ENCODE measurements around the gene STRIT1.
"Not testable (repeated sequence)": the region's sequence is repeated elsewhere in the genome, so short reads cannot be mapped to it uniquely, and the experiment has no call there.

Gene STRIT1

GRCh38 chr3:155276089-155276488 lies 17.4 kb downstream of the STRIT1 start:
- in situ Hi-C loops (cut with MboI; ENCODE audit: low sequenced_read_pairs) = not testable (repeated sequence)

- in situ Hi-C loops (cut with MboI; ENCODE audit: low sequenced_read_pairs) = not testable (repeated sequence)
Observed at GRCh38 chr3:155275159-155275754, 18.2 kb downstream of the STRIT1 start.

DNA sequence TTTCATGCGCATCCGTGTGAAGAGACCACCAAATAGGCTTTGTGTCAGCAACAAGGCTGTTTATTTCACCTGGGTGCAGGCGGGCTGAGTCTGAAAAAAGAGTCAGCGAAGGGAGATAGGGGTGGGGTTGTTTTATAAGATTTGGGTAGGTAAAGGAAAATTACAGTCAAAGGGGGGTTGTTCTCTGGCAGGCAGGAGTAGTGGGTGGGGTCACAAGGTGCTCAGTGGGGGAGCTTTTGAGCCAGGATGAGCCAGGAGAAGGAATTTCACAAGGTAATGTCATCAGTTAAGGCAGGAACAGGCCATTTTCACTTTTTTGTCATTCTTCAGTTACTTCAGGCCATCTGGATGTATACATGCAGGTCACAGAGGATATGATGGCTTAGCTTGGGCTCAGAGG lies 19.0 kb downstream of the STRIT1 start:
- in situ Hi-C loops (cut with MboI; ENCODE audit: low sequenced_read_pairs) = not testable (repeated sequence)

- in situ Hi-C loops (cut with MboI; ENCODE audit: low sequenced_read_pairs) = no loop called here
Observed at GRCh38 chr3:155271343-155271613, 22.2 kb downstream of the STRIT1 start.

DNA sequence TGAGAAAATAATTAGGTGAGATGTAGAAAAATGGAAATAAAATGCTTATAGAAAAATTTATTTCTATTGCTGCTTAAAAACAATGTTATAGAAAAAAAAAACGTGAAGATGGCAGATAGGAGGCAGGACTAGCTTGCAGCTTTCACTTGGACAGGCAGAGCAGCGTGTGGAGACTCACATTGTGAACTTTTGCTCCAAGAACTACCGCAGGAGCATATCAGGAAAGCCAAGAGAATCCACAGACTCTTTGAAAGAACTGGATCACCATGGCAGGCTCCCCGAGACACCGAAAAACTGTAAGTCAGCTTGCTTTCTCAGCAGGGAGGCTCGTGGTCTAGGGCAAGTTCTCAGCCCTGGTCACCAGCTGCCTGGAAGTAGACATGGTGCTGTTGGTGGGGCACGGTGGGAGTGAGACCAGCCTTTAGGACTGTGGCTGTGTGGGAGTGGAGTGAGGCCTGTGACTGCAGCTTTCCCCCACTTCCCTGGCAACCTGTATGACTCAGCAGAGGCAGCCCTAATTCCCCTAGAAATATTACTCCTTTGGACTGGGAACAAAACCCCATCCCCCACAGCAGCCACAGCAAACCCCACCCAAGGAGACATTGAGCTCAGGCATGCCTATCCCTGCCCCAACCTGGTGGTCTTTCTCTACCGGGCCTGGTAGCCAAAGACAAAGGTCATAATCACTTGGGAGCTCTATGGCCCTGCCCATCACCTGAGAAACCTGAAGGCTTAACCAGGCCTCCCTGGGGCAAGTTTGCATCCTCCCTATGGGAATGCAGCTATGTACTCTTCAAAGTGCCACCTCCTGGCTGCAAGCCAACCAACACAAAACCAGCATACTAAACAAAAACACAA lies 22.8 kb downstream of the STRIT1 start:
- in situ Hi-C loops (cut with MboI; ENCODE audit: low sequenced_read_pairs) = no loop called here

DNA sequence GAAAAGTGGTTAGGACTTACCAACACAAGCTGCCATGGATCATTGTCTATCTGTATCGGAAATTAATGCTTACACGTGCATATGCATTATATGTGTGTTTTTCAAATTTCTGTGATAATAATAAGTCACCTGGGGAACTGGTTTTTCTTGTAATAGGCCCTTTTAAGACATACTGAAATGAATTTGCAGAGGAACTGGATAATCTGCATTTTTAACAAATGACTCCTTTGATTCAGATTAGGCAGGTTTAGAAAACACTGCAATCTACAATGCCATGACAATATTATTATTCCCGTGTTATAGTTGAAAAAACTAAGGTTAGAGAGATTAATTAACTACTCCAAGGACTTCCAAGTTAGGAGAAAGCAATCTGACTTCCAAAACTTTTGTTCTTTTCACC lies 23.4 kb downstream of the STRIT1 start:
- in situ Hi-C loops (cut with MboI; ENCODE audit: low sequenced_read_pairs) = no loop called here

DNA sequence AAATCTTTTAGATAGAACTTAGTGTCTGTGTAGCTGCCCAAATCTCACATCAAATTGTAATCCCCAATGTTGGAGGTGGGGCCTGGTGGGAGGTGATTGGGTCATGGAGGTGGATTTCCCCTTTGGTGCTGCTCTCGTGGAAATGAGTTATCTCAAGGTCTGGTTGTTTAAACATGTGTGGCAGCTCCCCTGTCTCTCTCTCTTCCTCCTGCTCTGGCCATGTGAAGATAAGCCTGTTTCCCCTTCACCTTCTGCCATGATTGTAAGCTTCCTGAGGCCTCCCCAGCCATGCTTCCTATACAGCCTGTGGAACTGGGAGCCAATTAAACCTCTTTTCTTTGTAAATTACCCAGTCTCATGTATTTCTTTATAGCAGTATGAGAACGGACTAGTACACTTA lies 30.6 kb downstream of the STRIT1 start:
- in situ Hi-C loops (cut with MboI; ENCODE audit: low sequenced_read_pairs) = not testable (repeated sequence)

- in situ Hi-C loops (cut with MboI; ENCODE audit: low sequenced_read_pairs) = no loop called here
Observed at GRCh38 chr3:155262295-155262694, 31.2 kb downstream of the STRIT1 start.

- in situ Hi-C loops (cut with MboI; ENCODE audit: low sequenced_read_pairs) = no loop called here
Observed at GRCh38 chr3:155254445-155254844, 39.0 kb downstream of the STRIT1 start.

DNA sequence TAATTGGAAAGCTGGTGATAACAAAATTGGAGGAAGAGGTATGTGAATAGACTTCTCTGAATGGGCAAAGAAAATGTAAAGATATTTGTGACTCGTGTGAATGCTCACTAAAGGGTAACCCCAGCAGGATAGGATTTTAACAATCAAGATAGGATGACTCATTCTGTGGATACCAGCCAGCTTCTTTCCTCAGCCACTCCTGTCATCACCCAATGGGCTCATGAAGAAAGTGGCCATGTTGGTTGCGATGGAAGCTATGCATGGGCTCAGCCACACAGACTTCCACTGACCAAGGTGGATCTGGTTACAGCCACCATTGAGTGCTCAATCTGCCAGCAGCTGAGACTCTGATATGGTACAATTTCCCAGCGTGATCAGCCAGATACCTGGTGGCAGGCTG lies 40.9 kb downstream of the STRIT1 start:
- in situ Hi-C loops (cut with MboI; ENCODE audit: low sequenced_read_pairs) = no loop called here

- in situ Hi-C loops (cut with MboI; ENCODE audit: low sequenced_read_pairs) = no loop called here
Observed at GRCh38 chr3:155252021-155252420, 41.5 kb downstream of the STRIT1 start.

- in situ Hi-C loops (cut with MboI; ENCODE audit: low sequenced_read_pairs) = no loop called here
Observed at GRCh38 chr3:155248531-155249187, 44.8 kb downstream of the STRIT1 start.

GRCh38 chr3:155244699-155245098 lies 48.8 kb downstream of the STRIT1 start:
- in situ Hi-C loops (cut with MboI; ENCODE audit: low sequenced_read_pairs) = no loop called here

DNA sequence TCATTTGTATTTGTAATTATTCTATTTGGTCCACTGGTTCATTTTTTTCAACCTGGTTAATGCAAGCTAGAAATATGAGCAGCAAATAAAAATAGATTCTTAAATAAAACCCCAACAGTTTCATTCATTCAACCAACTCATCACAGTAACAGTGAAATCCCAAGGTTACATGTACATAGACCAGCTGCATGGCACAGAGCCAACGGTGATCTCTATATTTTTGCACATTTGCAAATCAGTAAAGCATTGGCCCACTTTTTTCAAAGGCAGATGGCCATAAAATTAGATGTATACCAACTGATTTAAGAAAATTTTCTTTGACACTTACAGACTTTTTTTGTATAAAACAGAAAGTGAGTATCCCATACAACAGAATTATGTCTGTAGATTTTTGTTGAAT lies 49.3 kb downstream of the STRIT1 start:
- in situ Hi-C loops (cut with MboI; ENCODE audit: low sequenced_read_pairs) = no loop called here

DNA sequence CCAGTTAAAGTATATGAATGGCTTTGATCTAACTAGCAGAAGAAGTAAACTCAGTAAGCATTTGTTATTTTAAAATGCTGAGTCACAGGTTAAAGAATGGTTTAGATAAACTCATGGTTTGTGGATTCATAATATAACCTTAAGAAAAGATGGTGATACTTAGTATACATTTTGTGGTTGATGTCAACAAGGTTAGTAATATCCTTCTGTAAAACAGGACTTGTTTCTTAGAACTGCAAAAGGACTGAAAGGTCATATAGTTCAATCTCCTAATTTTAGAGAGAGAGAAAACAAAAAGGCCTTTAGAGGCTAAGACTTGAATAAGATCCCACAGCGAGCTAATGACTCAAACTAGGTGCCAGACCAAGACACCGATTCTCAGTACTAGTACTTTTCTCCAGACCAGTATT lies 50.0 kb downstream of the STRIT1 start:
- in situ Hi-C loops (cut with MboI; ENCODE audit: low sequenced_read_pairs) = no loop called here

GRCh38 chr3:155242342-155242741 lies 51.1 kb downstream of the STRIT1 start:
- in situ Hi-C loops (cut with MboI; ENCODE audit: low sequenced_read_pairs) = no loop called here

- in situ Hi-C loops (cut with MboI; ENCODE audit: low sequenced_read_pairs) = no loop called here
Observed at GRCh38 chr3:155241579-155241978, 51.9 kb downstream of the STRIT1 start.

Measured in HL-60/S4 (cell line).